Measurements from ENCODE around the gene FPGS.

DNA sequence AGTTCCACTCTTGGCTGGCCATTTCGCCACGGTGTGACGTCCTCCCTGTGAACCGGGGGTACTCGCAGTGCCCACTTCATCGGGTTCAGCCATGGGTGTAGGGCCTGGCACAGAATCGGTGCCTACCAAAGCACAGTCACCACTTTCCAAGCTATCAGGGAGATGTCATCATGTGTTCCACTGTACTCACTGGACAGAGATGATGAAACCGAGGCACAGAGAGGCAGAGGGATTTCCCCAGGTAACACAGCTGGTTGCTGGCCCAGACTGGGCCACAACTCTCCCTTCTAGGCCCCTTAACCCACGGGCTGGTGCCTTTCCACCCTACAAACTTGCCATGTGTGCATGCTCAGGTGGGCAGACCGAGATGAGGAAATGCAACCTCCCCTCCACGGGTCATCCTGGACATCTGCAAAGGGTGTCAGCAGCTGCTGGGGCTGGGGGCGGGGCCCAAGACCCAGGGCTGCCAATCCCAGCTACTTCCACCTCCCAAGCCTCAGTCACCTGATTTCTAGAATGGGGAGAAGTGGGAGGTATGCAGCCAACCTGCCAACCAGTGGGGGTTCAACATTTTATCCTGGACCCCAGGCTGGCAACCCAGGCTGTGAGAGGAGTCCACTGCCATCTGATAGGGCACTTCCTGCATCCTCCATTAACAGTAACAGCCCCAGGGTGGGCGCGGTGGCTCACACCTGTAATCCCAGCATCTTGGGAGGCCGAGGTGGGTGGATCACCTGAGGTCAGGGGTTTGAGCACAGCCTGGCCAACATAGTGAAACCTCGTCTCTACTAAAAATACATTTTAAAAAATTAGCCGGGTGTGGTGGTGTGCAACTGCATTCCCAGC is 23.3 kb upstream of the FPGS start:
- TF ChIP-seq, protein P1, sequence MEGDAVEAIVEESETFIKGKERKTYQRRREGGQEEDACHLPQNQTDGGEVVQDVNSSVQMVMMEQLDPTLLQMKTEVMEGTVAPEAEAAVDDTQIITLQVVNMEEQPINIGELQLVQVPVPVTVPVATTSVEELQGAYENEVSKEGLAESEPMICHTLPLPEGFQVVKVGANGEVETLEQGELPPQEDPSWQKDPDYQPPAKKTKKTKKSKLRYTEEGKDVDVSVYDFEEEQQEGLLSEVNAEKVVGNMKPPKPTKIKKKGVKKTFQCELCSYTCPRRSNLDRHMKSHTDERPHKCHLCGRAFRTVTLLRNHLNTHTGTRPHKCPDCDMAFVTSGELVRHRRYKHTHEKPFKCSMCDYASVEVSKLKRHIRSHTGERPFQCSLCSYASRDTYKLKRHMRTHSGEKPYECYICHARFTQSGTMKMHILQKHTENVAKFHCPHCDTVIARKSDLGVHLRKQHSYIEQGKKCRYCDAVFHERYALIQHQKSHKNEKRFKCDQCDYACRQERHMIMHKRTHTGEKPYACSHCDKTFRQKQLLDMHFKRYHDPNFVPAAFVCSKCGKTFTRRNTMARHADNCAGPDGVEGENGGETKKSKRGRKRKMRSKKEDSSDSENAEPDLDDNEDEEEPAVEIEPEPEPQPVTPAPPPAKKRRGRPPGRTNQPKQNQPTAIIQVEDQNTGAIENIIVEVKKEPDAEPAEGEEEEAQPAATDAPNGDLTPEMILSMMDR (IDR thresholded peaks at IDR 0.05) = no peak
- TF ChIP-seq POLR2A (IDR thresholded peaks at IDR 0.05) = no peak

All from gastroesophageal sphincter (tissue), 3 donors.